GM12878 (cell line): ENCODE results near the gene NOS1. TPM values are rescaled to one million over a fixed set of nuclear protein-coding genes. Genes with fewer than 3 reads are reported as not detected.
"Not testable (repeated sequence)": the region's sequence is repeated elsewhere in the genome, so short reads cannot be mapped to it uniquely, and the experiment has no call there.

ENCODE experiments used
- ATAC-seq: fragments of 200-7000 bp; cut with Tn5 transposase; 3 replicates; pipeline ENCODE4 v1.9.1; 2020; ENCODE audit warnings: mild to moderate bottlenecking, moderate library complexity
- BruUV-seq: library from RNA; stranded (reverse); fragments of 400-500 nt; replicated peaks from 2 replicates; lab custom pipeline; 2021; lab: Mats Ljungman, UMichigan
- CTCF ChIA-PET: fragments of 300-600 bp; sonication (Branson Sonifier 250); formaldehyde crosslinking; extraction: SDS; loops from one replicate; lab custom pipeline; 2021; ENCODE audit warnings: inconsistent platforms; lab: Yijun Ruan, JAX
- POLR2A ChIA-PET: fragments of 350-600 bp; formaldehyde crosslinking; extraction: SDS; loops from one replicate; lab custom pipeline; 2021; ENCODE audit warnings: inconsistent platforms; lab: Charles Lee
- RAD21 ChIA-PET: fragments of 300-600 bp; sonication (Branson Sonifier 250); formaldehyde crosslinking; loops from one replicate; lab custom pipeline; 2023; ENCODE audit warnings: antibody characterized with exemption; ENCODE audit not compliant: unreplicated experiment; lab: Charles Lee
- SMC1A ChIA-PET: fragments of 300-600 bp; sonication (Branson Sonifier 250); formaldehyde crosslinking; loops from one replicate; lab custom pipeline; 2023; ENCODE audit not compliant: unreplicated experiment, uncharacterized antibody; lab: Charles Lee
- DNase-seq: peaks from one replicate; pipeline ENCODE4 v3.0.0-alpha.2; 2011; ENCODE audit warnings: low read depth, low spot score
- FAIRE-seq: peaks from 3 replicates; lab custom pipeline; 2011; peaks lifted over from hg19 to GRCh38; lab: Jason Lieb, UNC
- H2AFZ ChIP-seq: 2 replicates; pipeline ENCODE4 v1.6.0; 2011; ENCODE audit warnings: low read depth, low read length, control low read depth; ENCODE audit not compliant: control insufficient read depth
- H3K27ac ChIP-seq: 2 replicates; pipeline ENCODE4 v1.5.1; 2011; ENCODE audit warnings: control low read depth; ENCODE audit not compliant: control insufficient read depth, insufficient read depth
- H3K27me3 ChIP-seq, 2 experiments: replicated peaks in 1 of 2; 2 replicates each; pipeline versions ENCODE4 v1.6.0 to v1.6.1; 2011; ENCODE audit warnings: low read length in 1 of 2; ENCODE audit not compliant: control insufficient read depth in 2 of 2, insufficient read depth in 2 of 2
- H3K36me3 ChIP-seq, 2 experiments: 2 replicates each; pipeline ENCODE4 v1.5.1; 2011; ENCODE audit warnings: low read length in 1 of 2; ENCODE audit not compliant: control insufficient read depth in 2 of 2, insufficient read depth in 2 of 2
- H3K4me1 ChIP-seq: 2 replicates; pipeline ENCODE4 v1.6.1; 2011; ENCODE audit warnings: mild to moderate bottlenecking, low read length, moderate library complexity, mixed read lengths; ENCODE audit not compliant: control insufficient read depth, insufficient read depth
- H3K4me2 ChIP-seq: 2 replicates; pipeline ENCODE4 v1.6.0; 2011; ENCODE audit warnings: control low read depth; ENCODE audit not compliant: control insufficient read depth, insufficient read depth
- H3K4me3 ChIP-seq: fragments of 200-600 bp; sonication (generic); 2 replicates; pipeline ENCODE4 v1.5.1; 2016
- H3K79me2 ChIP-seq: 2 replicates; pipeline ENCODE4 v1.6.0; 2011; ENCODE audit warnings: low read length; ENCODE audit not compliant: control insufficient read depth, insufficient read depth
- H3K9ac ChIP-seq: 2 replicates; pipeline ENCODE4 v1.8.0; 2011; ENCODE audit warnings: low read length, control low read depth, mixed read lengths; ENCODE audit not compliant: control insufficient read depth, insufficient read depth
- H3K9me3 ChIP-seq: replicated peaks from 3 replicates; pipeline ENCODE4 v1.5.1; 2011; ENCODE audit warnings: mild to moderate bottlenecking, low read length; ENCODE audit not compliant: control insufficient read depth, insufficient read depth
- H4K20me1 ChIP-seq: 2 replicates; pipeline ENCODE4 v1.6.0; 2011; ENCODE audit not compliant: control insufficient read depth, insufficient read depth
- IRF4 ChIP-seq: IDR thresholded peaks from 2 replicates; pipeline ENCODE4 v1.6.1; 2011; ENCODE audit warnings: low read depth, low read length
- KLF5 ChIP-seq: fragments of 450-650 bp; IDR thresholded peaks from 2 replicates; pipeline ENCODE4 v1.6.1; 2014; ENCODE audit warnings: mild to moderate bottlenecking; ENCODE audit not compliant: partially characterized antibody
- NFYA ChIP-seq: IDR thresholded peaks from 2 replicates; pipeline ENCODE4 v1.6.1; 2011; ENCODE audit warnings: low read depth, mild to moderate bottlenecking, low read length, improper control_type of control experiment, borderline replicate concordance
- RB1 ChIP-seq: fragments of 450-650 bp; formaldehyde crosslinking; IDR thresholded peaks from 2 replicates; pipeline ENCODE4 v1.6.1; 2017; ENCODE audit warnings: mild to moderate bottlenecking, borderline replicate concordance
- RFX5 ChIP-seq: IDR thresholded peaks from 2 replicates; pipeline ENCODE4 v1.6.1; 2011; ENCODE audit warnings: low read depth, low read length, improper control_type of control experiment
- ZBED1 ChIP-seq: IDR thresholded peaks from 2 replicates; pipeline ENCODE4 v1.6.1; 2016; ENCODE audit warnings: borderline replicate concordance
- WGBS: methylation state at CpG from one replicate; pipeline ENCODE4 v1.1.6; 2016; ENCODE audit warnings: low lambda C conversion rate; ENCODE audit not compliant: insufficient replicate concordance, insufficient coverage; ENCODE audit errors: missing lambda C conversion rate; 5-methylcytosine and 5-hydroxymethylcytosine counted together
- in situ Hi-C: fragments of 300-500 bp; cut with MboI; formaldehyde crosslinking; loops from 9 replicates; pipeline ENCODE4 v1.14.3; 2018; ENCODE audit warnings: mixed read lengths
- intact Hi-C: fragments of 100-400 bp; cut with micrococcal nuclease; formaldehyde crosslinking; loops from one replicate; pipeline ENCODE4 v1.14.2; 2022; ENCODE audit not compliant: unreplicated experiment
- polyA plus RNA-seq, 11 experiments: library from polyadenylated mRNA; depleted of rRNA in 4 of 11; unstranded in 6 of 11; stranded (reverse) in 5 of 11; fragments of >200 nt; fragmentation: Nextera tagmentation in 4 of 11; fragmentation: Illumina TruSeq in 1 of 11; extraction: Ambion mirVana in 4 of 11; extraction: Trizol in 1 of 11; gene quantifications; 1 replicate in 1 of 11; 2 replicates in 10 of 11; pipeline versions ENCODE4 v1.2.1 to v1.2.3, GENCODE V29; 2011 to 2016; ENCODE audit warnings: inconsistent platforms in 2 of 11, missing spikeins in 2 of 11, low read depth in 1 of 11
- total RNA-seq, 4 experiments: library from RNA; depleted of rRNA in 3 of 4; stranded (reverse); fragments of >200 nt in 3 of 4; fragmentation: Illumina TruSeq in 1 of 4; extraction: Trizol in 1 of 4; gene quantifications; 2 replicates each; pipeline versions ENCODE4 v1.2.1 to v1.2.3, GENCODE V29; 2013 to 2021

Gene NOS1
- total and polyA plus RNA-seq, 10 of the 15 experiments (the other 5 are each of a cell fraction or from before 2014, with no cell fraction given), result under 0.01 to 0.04 (median 0.01) TPM; not detected in 7

- RAD21 ChIA-PET, FAIRE-seq, intact Hi-C loops, H2AFZ ChIP-seq, H3K9me3 ChIP-seq, H3K27ac ChIP-seq, H3K4me2 ChIP-seq, SMC1A ChIA-PET, H3K36me3 ChIP-seq, H4K20me1 ChIP-seq, H3K9ac ChIP-seq, CTCF ChIA-PET, H3K27me3 ChIP-seq, ATAC-seq, DNase-seq, H3K4me3 ChIP-seq, H3K4me1 ChIP-seq, BruUV-seq, H3K79me2 ChIP-seq: not testable (repeated sequence)
- WGBS, result 72% methylated on average over 6 of the region's 9 CpGs
- POLR2A ChIA-PET, result interaction anchor here (0.7 kb wide), 1 partner anchor 362 kb away, joined by 4 read pairs; no protein-coding TSS in a partner anchor
- in situ Hi-C loops, result loop anchor here (25.0 kb wide), 1 partner anchor 1192 kb away; the partner anchor contains the start of gene SUDS3
Observed at GRCh38 chr12:117195027-117195426, 166.4 kb downstream of the NOS1 start.

GRCh38 chr12:117193903-117194302 is 167.5 kb downstream of the NOS1 start:
- Histone ChIP-seq H3K4me1 (no peaks in the 10 kb centered on the region; the same call in 1 of the 2 replicates), H3K9ac (no peak overlapping the region), H3K27ac (no peak overlapping the region), H3K27me3 (no peaks in the 10 kb centered on the region), H3K4me3 (no peak overlapping the region), H3K36me3 (no peaks in the 10 kb centered on the region), H3K79me2 (peaks cover 13% of the 10 kb centered on the region), H3K4me2 (no peak overlapping the region), H3K9me3 (no peaks in the 10 kb centered on the region), H4K20me1 (no peaks in the 10 kb centered on the region), H2AFZ (no peak overlapping the region)
- intact Hi-C loops, result no loop called here
- POLR2A ChIA-PET, result no interaction called here
- no TSS peak for BruUV-seq
- 55% methylated on average over 3 of the region's 3 CpGs for WGBS
- ATAC-seq (no peak), DNase-seq (no peak), FAIRE-seq (no peak)
- in situ Hi-C loops, result loop anchor here (25.0 kb wide), 1 partner anchor 1193 kb away; the partner anchor contains the start of gene SUDS3
- SMC1A ChIA-PET, result no interaction called here
- RAD21 ChIA-PET, result no interaction called here
- TF ChIP-seq ZBED1 (no peak), NFYA (no peak), IRF4 (no peak), RB1 (no peak), KLF5 (no peak), RFX5 (no peak)
- CTCF ChIA-PET, result no interaction called here

- in situ Hi-C loops, result loop anchor here (25.0 kb wide), 1 partner anchor 1195 kb away; the partner anchor contains the start of gene SUDS3
- H3K27me3 ChIP-seq, result not testable (repeated sequence)
- whole genome bisulfite sequencing, result 39% methylated on average over 9 of the region's 9 CpGs
Observed at GRCh38 chr12:117192581-117192980, 168.8 kb downstream of the NOS1 start.

More at GRCh38 chr12:117192581-117192980, 168.8 kb downstream of the NOS1 start:
- H3K4me1 ChIP-seq, H3K4me2 ChIP-seq, DNase-seq, BruUV-seq, H4K20me1 ChIP-seq, intact Hi-C loops, H3K36me3 ChIP-seq, ATAC-seq, H3K27ac ChIP-seq, H3K4me3 ChIP-seq, RAD21 ChIA-PET, SMC1A ChIA-PET, CTCF ChIA-PET, FAIRE-seq, POLR2A ChIA-PET, H3K9ac ChIP-seq, H3K9me3 ChIP-seq, H2AFZ ChIP-seq: not testable (repeated sequence)
- H3K79me2 ChIP-seq, result peaks cover 17% of the 10 kb centered on the region
